Neural progenitor cell (in vitro differentiated cells): ENCODE data around the gene PLA2G4B. TPM values are rescaled to one million over a fixed set of nuclear protein-coding genes. Genes with fewer than 3 reads are reported as not detected.

Source experiments
- DNase-seq: peaks from one replicate; pipeline ENCODE4 v3.0.0-alpha.2; 2016; ENCODE audit warnings: low spot score
- H2AFZ ChIP-seq: fragments of 200-600 bp; sonication (generic); replicated peaks from 2 replicates; pipeline ENCODE4 v1.6.1; 2016; ENCODE audit warnings: antibody characterized with exemption
- H3F3A ChIP-seq: fragments of 200-600 bp; sonication (generic); 2 replicates; pipeline ENCODE4 v1.6.1; 2016; ENCODE audit warnings: antibody characterized with exemption, low read depth
- H3K27ac ChIP-seq: fragments of 200-600 bp; sonication (generic); 2 replicates; pipeline ENCODE4 v1.5.1; 2016; ENCODE audit warnings: mild to moderate bottlenecking
- H3K27me3 ChIP-seq: fragments of 200-600 bp; sonication (generic); 2 replicates; pipeline ENCODE4 v1.6.1; 2016; ENCODE audit warnings: mild to moderate bottlenecking, moderate library complexity
- H3K36me3 ChIP-seq: fragments of 200-600 bp; sonication (generic); 2 replicates; pipeline ENCODE4 v1.5.1; 2016
- H3K4me1 ChIP-seq: fragments of 200-600 bp; sonication (generic); 2 replicates; pipeline ENCODE4 v1.6.1; 2016; ENCODE audit warnings: mixed run types
- H3K4me2 ChIP-seq: fragments of 200-600 bp; sonication (generic); 2 replicates; pipeline ENCODE4 v1.6.1; 2016
- H3K4me3 ChIP-seq: fragments of 200-600 bp; sonication (generic); 2 replicates; pipeline ENCODE4 v1.5.1; 2016
- H3K79me2 ChIP-seq: fragments of 200-600 bp; sonication (generic); 2 replicates; pipeline ENCODE4 v1.6.1; 2016; ENCODE audit warnings: low read depth
- H3K9ac ChIP-seq: fragments of 200-600 bp; sonication (generic); 2 replicates; pipeline ENCODE4 v1.6.1; 2016
- H3K9me3 ChIP-seq: fragments of 200-600 bp; sonication (generic); 2 replicates; pipeline ENCODE4 v1.5.1; 2016; ENCODE audit warnings: low read depth
- H4K20me1 ChIP-seq: fragments of 200-600 bp; sonication (generic); 2 replicates; pipeline ENCODE4 v1.6.1; 2016; ENCODE audit warnings: low read depth
- H3K27ac Mint-ChIP-seq: 3 replicates; pipeline ENCODE4 v1.8.0; 2021; ENCODE audit warnings: mixed read lengths
- H3K27me3 Mint-ChIP-seq: 2 replicates; pipeline ENCODE4 v1.8.0; 2022; ENCODE audit warnings: low read depth, mild to moderate bottlenecking, inconsistent platforms, moderate library complexity, mixed read lengths; ENCODE audit not compliant: insufficient read depth
- H3K36me3 Mint-ChIP-seq: 3 replicates; pipeline ENCODE4 v1.8.0; 2021; ENCODE audit warnings: mixed read lengths
- H3K4me1 Mint-ChIP-seq: 3 replicates; pipeline ENCODE4 v1.8.0; 2021; ENCODE audit warnings: mixed read lengths
- H3K4me3 Mint-ChIP-seq: 3 replicates; pipeline ENCODE4 v1.8.0; 2021; ENCODE audit warnings: mild to moderate bottlenecking, moderate library complexity, mixed read lengths
- H3K9me3 Mint-ChIP-seq: 3 replicates; pipeline ENCODE4 v1.8.0; 2020; ENCODE audit warnings: mixed read lengths
- EZH2 ChIP-seq: fragments of 200-600 bp; sonication (generic); IDR thresholded peaks from 2 replicates; pipeline ENCODE4 v1.6.1; 2017; ENCODE audit warnings: antibody characterized with exemption, mild to moderate bottlenecking, moderate library complexity
- EZH2phosphoT487 ChIP-seq: fragments of 200-600 bp; sonication (generic); IDR thresholded peaks from 2 replicates; pipeline ENCODE4 v1.6.1; 2017; ENCODE audit warnings: antibody characterized with exemption
- total RNA-seq: library from RNA; depleted of rRNA; stranded (reverse); fragments of >200 nt; gene quantifications from 2 replicates; pipeline ENCODE4 v1.2.3, GENCODE V29; 2015; ENCODE audit warnings: low replicate concordance
- TF ChIP-seq, protein P1 (sequence below): fragments of 200-600 bp; sonication (generic); IDR thresholded peaks from 2 replicates; pipeline ENCODE4 v1.5.1; 2017; ENCODE audit warnings: antibody characterized with exemption, mild to moderate bottlenecking

The PLA2G4B gene
- total RNA-seq, 1 donor from 2014 or later = 2.0 TPM

DNA sequence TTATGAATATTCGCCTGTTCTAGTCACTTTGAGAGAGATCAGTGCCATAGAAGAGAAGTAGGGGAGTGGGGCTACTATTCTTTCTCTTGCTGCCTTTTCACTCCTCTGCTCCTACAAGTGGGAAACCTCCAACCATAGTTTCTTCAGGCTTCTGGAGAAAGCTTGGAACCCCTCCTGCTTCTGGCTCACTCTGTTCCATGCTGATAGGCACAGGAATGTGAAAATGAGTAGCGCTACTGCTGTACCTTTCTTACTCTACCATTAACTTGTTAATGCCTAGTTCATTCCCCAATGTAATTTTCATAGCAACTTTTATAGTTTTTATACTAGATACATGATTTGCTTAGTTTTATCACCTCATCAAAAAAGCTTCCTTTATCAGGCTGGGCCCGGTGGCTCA lies 37.5 kb upstream of the PLA2G4B start:
- Histone ChIP-seq H3K9ac (no peak overlapping the region), H3K4me3 (no peak overlapping the region), H3K27me3 (no peaks in the 10 kb centered on the region), H3K4me2 (no peak overlapping the region), H3K27ac (no peak overlapping the region), H3F3A (no peaks in the 10 kb centered on the region), H2AFZ (no peak overlapping the region), H3K4me1 (no peaks in the 10 kb centered on the region), H3K79me2 (no peaks in the 10 kb centered on the region), H3K36me3 (no peaks in the 10 kb centered on the region), H4K20me1 (peaks cover 11% of the 10 kb centered on the region), H3K9me3 (no peaks in the 10 kb centered on the region)
- Mint-ChIP-seq H3K27me3 (peaks cover 7% of the 10 kb centered on the region), H3K4me3 (no peak overlapping the region), H3K36me3 (peaks cover 11% of the 10 kb centered on the region), H3K27ac (no peak overlapping the region), H3K9me3 (no peaks in the 10 kb centered on the region), H3K4me1 (peaks cover 20% of the 10 kb centered on the region)
- TF ChIP-seq EZH2phosphoT487 = no peak
- TF ChIP-seq, protein P1, sequence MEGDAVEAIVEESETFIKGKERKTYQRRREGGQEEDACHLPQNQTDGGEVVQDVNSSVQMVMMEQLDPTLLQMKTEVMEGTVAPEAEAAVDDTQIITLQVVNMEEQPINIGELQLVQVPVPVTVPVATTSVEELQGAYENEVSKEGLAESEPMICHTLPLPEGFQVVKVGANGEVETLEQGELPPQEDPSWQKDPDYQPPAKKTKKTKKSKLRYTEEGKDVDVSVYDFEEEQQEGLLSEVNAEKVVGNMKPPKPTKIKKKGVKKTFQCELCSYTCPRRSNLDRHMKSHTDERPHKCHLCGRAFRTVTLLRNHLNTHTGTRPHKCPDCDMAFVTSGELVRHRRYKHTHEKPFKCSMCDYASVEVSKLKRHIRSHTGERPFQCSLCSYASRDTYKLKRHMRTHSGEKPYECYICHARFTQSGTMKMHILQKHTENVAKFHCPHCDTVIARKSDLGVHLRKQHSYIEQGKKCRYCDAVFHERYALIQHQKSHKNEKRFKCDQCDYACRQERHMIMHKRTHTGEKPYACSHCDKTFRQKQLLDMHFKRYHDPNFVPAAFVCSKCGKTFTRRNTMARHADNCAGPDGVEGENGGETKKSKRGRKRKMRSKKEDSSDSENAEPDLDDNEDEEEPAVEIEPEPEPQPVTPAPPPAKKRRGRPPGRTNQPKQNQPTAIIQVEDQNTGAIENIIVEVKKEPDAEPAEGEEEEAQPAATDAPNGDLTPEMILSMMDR = no peak
- no peak for TF ChIP-seq EZH2
- no peak for DNase-seq

DNA sequence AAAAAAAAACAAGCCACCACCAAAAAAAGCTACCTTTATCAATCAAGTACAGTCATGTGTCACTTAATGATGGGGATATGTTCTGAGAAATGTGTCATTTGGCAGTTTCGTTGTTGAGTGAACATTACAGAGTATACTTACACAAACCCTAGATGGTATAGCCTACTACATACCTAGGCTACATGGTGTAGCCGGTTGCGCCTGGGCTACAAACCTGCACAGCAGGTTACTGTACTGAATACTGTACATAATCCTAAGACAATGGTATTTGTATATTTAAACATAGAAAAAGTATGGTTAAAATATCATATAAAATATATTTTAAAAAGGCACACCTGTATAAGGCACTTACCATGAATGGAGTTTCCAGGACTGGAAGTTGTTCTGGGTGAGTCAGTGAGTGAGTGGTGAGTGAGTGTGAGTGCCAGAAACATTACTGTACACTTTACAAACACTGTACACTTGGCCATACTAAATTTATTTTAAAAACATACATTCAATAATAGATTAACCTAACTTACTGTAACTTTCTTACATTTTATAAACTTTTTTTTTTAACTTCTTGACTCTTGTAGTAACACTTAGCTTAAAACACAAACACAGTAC lies 36.7 kb upstream of the PLA2G4B start:
- Mint-ChIP-seq H3K9me3 (no peaks in the 10 kb centered on the region), H3K27ac (no peak overlapping the region), H3K4me3 (no peak overlapping the region), H3K36me3 (peaks cover 10% of the 10 kb centered on the region), H3K4me1 (peaks cover 16% of the 10 kb centered on the region), H3K27me3 (peaks cover 7% of the 10 kb centered on the region)
- H3F3A ChIP-seq = no peaks in the 10 kb centered on the region
- no peak overlapping the region for H3K9ac ChIP-seq
- no peak overlapping the region for H3K4me2 ChIP-seq
- H4K20me1 ChIP-seq = peaks cover 9% of the 10 kb centered on the region
- DNase-seq = no peak
- H3K27ac ChIP-seq = no peak overlapping the region
- no peaks in the 10 kb centered on the region for H3K9me3 ChIP-seq
- H3K36me3 ChIP-seq = no peaks in the 10 kb centered on the region
- no peak overlapping the region for H2AFZ ChIP-seq
- TF ChIP-seq EZH2 = no peak
- TF ChIP-seq, protein P1 = no peak
- no peak for TF ChIP-seq EZH2phosphoT487
- H3K79me2 ChIP-seq = no peaks in the 10 kb centered on the region
- H3K4me3 ChIP-seq = no peak overlapping the region
- no peaks in the 10 kb centered on the region for H3K27me3 ChIP-seq
- H3K4me1 ChIP-seq = no peaks in the 10 kb centered on the region

DNA sequence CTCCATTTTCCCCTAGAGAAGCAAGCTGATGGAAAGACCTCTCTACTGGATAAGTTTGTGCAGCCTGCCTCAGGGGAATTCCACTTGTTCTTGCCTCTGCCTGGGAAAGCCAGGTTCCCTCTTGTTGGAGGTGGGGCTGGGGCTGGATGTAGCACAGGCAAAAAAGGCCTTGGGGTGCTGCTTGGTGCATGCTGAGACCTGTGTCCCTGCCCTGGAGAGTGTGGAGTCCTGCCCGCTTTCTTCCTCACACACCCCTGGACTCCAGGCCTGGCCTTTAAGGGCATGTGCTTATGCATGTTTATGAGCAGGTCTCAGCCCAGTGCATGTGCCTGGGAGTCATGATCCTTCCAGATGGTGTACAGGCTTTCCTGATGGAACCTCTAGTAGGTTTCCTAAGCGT lies 34.3 kb upstream of the PLA2G4B start:
- Histone ChIP-seq H2AFZ (no peak overlapping the region), H3F3A (no peaks in the 10 kb centered on the region), H3K27ac (no peak overlapping the region), H3K4me3 (no peak overlapping the region), H3K9me3 (no peaks in the 10 kb centered on the region), H3K9ac (no peak overlapping the region), H3K4me1 (no peaks in the 10 kb centered on the region), H3K4me2 (no peak overlapping the region), H3K27me3 (no peaks in the 10 kb centered on the region), H4K20me1 (no peaks in the 10 kb centered on the region), H3K36me3 (no peaks in the 10 kb centered on the region), H3K79me2 (no peaks in the 10 kb centered on the region)
- peaks cover 9% of the 10 kb centered on the region for H3K36me3 Mint-ChIP-seq
- peak overlapping the region; percentile 89 for H3K27ac Mint-ChIP-seq
- no peak for DNase-seq
- H3K9me3 Mint-ChIP-seq = no peaks in the 10 kb centered on the region
- H3K4me1 Mint-ChIP-seq = peaks cover 8% of the 10 kb centered on the region
- TF ChIP-seq EZH2phosphoT487 (no peak), EZH2 (no peak)
- TF ChIP-seq, protein P1 = no peak
- no peak overlapping the region for H3K4me3 Mint-ChIP-seq
- H3K27me3 Mint-ChIP-seq = peaks cover 3% of the 10 kb centered on the region
